HG02642 (cell line): ENCODE measurements around the gene PPARA.
A peak's percentile ranks its signal among the peaks of the same experiment; 100 is the strongest.

Experiments
- ATAC-seq: cut with Tn5 transposase; IDR thresholded peaks from one replicate; pipeline ENCODE4 v1.9.1; 2021; ENCODE audit warnings: mild to moderate bottlenecking; ENCODE audit not compliant: unreplicated experiment, poor library complexity

The PPARA gene

DNA sequence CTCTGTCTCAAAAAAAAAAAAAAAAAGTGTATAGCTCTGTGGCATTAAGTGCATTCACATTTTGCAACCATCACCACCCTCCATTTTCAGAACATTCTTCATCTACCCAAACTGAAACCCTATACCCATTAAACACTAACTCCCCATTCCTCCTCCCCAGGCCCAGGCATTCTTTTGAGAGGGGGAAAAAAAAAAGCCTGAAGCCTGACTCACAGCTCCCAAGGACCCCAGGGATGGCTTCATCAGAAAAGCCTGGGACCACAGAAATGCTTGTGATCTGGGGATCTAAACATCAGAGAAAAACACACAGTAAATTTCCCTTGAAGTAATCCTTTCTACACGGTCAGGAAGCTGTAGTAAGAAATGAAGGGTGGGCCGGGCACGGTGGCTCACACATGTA, 135.7 kb downstream of the PPARA start:
- no peak for ATAC-seq

DNA sequence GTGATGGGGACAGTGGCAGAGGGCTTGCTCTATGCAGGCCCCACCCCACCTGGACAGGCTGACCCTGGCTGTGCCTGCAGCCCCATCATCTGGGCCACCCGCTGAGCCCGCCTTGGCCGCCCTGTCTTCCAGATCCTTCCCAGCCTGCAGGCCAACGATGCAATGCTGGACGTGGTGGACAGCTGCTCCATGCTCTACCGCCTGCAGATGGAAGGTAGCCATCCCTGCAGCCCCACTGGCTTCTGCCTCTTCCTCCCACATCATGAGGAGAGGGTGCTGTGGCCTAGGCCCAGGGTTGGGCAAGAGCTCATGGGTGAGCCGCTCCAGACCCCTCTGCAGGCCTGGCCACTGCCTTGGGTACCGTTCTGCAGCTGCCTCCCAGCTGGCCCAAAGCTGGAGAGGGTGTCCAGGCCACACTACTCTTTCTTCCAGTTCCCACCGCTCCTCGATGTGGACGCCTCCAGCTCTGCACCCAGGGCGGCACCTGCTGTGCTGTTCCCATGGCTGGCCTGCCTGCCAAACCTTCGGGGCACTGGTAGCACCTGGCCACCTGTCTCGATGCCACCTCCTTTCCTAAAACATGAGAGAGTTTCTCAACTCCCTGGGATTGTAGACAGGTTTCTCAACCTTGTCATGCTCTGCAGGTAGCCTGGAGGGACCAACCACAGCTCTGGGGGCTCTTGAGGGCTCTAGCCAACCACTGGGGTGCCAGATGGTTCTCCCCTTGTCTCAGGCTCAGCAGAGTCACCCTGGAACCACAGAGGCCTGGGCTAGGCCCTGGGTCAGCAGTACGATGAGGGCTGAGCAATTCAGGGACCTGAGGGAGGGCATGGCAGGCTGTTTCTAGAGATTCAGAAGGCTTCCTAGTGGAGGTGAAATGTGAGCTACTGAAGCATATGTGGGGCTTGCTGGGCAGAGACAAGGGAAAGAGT, 136.9 kb downstream of the PPARA start:
- ATAC-seq: no peak

- peak; percentile 71 for ATAC-seq
Measured at GRCh38 chr22:46287873-46288751, 137.8 kb downstream of the PPARA start.

DNA sequence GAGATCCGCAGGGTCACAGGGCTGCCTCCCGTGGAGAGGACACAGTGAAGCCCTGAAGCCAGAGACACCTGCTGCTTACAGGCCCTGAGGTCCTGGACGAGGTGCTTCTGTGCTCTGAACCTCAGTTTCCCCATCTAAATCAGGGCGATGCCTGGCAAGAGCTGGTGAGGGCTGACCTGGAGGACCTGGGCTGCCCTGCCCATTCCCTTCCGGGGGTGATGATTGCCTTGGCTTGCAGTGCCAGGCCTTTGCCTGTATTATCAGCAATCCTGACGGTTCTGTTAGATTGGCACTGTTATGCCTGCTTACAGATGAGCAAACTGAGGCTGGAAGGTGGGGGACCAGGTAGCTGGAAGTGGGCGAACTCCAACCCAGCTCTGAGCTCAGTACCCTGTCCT, 138.5 kb downstream of the PPARA start:
- ATAC-seq: peak; percentile 9

GRCh38 chr22:46289244-46289891, 139.0 kb downstream of the PPARA start:
- no peak for ATAC-seq

- no peak for ATAC-seq
Measured at GRCh38 chr22:46290121-46290842, 140.0 kb downstream of the PPARA start.

- no peak for ATAC-seq
Measured at GRCh38 chr22:46290843-46291785, 140.8 kb downstream of the PPARA start.

DNA sequence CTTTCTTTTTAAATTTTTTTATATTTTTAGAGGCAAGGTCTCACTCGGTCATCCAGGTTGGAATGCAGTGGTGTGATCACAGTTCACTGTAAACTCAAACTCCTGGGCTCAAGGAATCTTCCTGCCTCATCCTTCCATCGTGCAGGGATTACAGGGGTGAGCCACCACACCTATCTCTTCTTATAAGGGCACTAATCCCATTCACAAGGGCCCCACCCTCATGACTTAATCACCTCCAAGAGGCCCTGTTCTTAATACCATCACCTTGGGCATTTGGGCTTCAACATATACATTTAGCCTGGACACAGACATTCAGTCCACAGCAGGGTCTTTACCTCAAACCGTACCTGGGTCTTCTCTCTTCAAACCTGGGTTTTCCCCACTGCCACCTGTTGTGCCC, 141.8 kb downstream of the PPARA start:
- no peak for ATAC-seq

DNA sequence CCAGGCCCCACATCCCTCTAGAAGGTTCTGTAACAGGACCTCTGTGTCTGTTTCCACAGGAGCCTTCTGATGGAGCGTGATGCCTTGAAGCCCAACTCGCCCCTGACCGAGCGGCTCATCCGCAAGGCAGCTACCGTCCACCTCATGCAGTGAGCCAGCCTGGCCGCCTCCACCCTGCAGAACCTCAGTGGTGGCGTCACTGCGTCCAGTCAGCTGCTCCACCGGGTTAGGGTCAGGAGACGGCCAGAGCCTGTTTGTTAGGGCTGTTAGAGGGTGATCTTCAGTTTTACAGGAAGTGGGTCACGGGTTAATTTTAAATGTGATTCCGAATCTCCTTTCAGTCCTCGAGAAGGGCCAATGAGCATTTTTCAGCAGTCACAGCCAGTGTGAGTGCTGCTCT, 142.4 kb downstream of the PPARA start:
- no peak for ATAC-seq
